ENCODE measurements around the gene ZNF609.

ZNF609 gene

DNA sequence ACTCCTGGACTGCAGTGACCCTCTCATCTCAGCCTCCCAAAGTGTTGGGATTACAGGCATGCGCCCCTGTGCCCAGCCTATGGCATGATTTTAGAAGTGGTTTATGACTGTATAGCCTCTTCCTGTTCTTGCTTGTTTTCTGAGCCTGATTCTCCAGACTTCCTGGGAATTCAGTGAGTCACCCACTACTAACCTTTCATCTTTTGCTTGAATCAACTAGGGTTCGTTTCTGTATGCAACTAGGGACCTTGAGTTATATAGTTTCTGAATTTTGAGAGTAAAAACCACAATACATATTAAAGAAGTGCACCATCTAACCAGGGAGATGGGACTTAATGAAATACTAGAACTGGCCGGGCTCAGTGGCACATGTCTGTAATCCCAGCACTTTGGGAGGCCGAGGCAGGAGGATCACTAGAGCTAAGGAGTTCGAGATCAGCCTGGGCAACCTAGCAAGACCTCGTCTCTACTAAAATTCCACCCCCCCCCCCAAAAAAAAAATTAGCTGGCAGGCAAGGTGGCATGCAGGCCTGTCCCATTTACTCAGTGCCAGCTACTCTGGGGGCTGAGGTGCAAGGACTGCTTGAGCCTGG lies 76.0 kb downstream of the ZNF609 start:
- no peak for DNase-seq (ENCODE audit: low read depth)

DNA sequence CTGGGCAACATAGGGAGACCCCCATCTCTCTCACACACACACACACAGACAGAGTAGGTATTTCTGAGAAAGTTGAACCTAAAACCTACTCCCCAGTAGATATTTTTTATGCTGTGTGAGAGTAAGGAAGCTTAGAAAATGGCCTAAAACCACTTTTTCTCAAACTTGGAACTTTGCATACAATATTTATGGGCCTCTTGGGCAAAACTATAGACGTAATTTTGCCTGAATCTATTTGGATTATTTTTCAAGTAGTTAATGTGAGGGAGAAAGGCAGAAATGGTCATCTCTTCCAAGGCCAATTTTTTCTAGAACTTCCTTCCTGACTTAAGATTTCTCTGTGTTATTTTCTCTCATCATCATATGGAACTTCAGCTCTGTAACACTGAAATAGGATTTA lies 81.7 kb downstream of the ZNF609 start:
- no peak for DNase-seq (ENCODE audit: low read depth)

DNA sequence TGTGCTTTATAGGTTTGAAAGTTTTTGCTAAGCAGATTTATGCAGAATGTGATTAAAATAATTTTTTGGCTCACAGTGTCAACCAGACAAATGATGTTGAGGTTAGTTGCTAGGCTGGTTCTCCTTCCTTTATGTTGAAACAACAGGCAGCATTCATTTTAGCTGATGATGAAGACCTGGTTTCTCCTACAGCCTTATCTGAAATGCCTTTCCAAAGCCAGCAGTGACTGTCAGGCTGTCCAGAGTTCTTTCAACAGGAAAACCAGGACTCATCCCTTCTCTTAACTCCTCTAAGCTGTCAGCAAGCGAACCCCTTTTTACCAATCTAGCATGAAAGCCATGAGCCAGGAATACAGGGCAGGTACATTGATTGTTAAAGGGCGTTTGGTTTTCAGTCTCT lies 84.1 kb downstream of the ZNF609 start:
- DNase-seq (ENCODE audit: low read depth) = no peak

DNA sequence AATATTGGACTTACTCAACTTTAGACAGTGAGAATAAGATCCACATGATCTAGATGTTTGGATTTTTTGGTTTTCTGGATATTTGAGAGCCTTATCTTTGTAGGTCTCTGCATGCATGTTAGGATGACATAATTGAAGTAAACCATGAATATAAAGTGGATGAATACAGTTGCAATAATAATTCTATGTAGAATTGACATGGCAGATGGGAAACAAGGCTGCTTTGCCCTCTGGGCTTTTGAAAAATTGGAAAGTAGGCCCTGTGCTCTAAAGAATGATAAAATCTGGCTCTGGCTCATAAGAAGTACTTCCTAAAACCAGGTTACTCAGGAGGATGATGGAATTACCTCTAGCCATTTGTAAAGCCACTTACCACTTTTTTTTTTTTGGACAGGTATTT lies 86.9 kb downstream of the ZNF609 start:
- no peak for DNase-seq (ENCODE audit: low read depth)

DNA sequence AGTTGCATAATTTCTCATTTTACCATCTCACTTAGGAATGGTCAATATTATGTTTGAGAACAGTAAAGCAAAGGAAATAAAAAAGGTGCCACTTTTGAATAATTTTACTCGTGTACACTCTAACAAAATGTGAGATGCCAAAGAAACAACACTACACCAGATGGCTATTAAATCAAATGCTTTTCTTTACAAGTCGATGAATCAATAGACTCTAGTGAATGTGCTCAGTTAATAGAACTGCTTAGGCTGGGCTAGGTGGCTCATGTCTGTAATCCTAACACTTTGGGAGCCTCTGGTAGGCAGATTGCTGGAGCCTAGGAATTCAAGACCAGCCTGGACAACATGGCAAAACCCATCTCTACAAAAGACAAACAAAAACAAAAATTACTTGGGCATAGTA lies 87.9 kb downstream of the ZNF609 start:
- DNase-seq (ENCODE audit: low read depth) = no peak

DNA sequence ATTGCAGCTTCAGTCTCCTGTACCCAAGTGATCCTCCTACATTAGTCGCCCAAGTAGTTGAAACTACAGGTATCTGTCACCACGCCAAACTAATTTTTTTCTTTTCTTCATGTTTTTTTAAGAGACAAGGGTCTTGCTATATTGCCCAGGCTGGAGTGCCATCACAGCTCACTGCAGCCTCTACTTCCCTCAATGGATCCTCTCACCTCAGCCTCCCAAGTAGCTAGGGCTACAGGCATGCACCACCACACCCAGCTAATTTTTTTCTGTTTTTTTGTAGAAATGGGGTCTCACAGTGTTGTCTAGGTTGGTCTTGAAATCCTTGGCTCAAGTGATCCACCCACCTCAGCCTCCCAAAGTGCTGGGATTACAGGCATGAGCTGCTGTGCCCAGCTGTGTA lies 89.5 kb downstream of the ZNF609 start:
- no peak for DNase-seq (ENCODE audit: low read depth)

DNA sequence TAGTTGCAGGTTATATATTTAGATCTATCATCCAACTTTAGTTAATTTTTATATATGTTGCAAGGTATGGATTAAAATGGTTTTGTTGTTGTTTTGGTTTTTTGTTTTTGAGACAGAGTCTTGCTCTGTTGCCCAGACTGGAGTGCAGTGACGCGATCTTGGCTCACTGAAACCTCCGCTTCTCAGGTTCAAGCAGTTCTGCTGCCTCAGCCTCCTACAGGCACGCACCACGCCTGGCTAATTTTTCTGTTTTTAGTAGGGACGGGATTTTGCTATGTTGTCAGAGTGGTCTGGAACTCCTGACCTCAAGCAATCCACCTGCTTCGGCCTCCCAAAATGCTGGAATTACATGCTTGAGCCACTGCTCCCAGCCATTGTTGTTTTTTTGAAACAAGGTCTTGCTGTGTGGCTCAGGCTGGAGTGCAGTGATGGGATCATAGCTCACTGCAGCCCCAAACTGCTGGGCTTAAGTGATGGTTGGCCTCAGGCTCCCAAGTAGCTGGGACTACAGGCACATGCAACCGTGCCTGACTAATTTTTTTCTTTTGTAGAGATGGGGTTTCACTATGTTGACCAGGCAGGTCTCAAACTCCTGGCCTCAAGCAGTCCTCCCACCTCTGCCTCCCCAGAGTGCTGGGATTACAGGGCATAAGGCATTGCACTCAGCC lies 92.0 kb downstream of the ZNF609 start:
- DNase-seq (ENCODE audit: low read depth) = no peak

DNA sequence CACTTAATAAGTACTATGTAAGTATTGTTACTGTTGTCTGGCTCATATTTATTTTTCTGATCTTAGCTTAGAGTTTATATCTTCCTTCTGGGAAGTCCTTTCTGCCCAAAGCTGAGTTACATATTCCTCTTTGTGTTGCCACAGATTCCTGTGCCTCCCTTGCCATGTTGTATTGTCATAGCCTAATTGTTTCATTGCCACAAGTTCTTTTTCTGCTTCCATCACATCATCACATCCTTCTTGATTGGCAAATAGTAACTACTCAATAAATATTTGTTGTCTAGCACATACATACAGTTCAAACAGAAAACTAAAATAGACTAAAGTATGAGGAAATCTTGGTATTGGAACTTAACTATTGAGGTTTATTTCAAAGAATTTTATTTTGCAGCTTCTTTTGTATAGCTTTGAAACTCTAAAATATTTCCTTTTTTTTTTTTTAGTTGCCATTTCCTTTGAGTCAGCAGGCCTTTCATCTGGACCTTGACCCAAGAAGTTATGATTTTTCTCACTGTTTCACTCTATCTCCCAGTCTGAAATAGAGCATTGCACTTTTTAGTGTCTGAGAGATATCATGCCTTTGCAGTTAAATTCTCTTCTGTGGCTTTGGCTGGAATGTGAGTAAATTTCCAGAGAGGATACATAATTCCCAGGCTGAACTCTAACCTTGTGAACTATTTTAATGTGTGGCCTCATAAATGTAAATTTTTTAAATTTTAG lies 98.2 kb downstream of the ZNF609 start:
- DNase-seq (ENCODE audit: low read depth) = no peak

DNA sequence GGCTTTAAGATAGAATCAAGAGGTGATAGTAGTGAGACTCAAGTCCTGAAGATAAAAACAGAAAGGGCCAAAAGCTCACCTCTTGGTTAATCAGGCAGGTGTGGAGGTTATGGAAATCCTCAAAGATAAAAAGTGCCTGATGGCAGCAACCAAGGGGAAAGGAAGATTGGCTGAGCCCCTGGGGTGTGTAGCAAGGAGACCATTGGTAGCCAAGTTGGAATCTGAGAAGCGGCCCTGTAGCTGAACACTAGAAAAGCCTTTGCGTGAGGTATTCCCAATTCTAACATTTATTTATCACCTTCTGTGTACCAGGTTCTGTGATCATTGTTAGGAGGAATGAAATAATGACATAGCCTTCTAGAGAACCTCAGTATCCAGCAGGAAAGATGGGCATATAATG lies 98.9 kb downstream of the ZNF609 start:
- DNase-seq (ENCODE audit: low read depth) = no peak

DNA sequence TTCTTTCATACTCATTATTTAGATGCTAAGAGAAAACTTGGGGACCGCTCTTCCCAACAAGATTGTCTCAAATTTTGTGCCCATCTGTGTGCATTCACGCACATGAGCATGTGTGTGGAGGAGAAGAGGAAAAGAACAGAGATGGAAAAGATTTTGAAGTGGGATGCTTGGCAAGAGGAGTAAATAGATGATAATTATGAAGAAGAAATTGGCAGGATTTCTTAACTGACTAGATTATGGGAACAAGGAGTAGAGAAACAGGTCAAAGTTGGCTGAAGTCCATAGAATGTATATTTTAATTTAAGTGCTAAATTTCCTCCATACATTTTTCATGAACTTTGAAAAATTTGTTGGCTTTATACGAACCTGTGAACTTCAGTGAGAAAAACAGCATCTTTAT lies 100.1 kb downstream of the ZNF609 start:
- DNase-seq (ENCODE audit: low read depth) = no peak

DNA sequence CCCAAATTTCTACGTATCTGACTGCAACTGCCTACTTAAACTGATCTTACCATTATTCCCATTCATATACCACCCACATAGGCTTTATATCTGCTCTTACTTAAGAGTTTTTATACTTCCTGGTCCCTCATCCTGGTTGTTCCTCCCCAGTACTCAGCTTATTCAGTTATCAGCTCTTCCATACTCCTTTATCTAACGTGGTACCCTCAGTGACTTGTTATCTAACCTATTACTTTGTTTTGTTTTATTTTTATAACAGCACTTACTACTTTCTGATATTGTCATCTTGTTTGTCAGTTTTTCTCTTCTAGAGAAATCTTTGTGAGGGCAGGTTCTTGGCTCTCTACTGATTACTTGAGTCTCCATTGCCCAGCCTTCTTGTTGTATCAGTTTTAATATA lies 100.6 kb downstream of the ZNF609 start:
- DNase-seq (ENCODE audit: low read depth) = no peak

DNA sequence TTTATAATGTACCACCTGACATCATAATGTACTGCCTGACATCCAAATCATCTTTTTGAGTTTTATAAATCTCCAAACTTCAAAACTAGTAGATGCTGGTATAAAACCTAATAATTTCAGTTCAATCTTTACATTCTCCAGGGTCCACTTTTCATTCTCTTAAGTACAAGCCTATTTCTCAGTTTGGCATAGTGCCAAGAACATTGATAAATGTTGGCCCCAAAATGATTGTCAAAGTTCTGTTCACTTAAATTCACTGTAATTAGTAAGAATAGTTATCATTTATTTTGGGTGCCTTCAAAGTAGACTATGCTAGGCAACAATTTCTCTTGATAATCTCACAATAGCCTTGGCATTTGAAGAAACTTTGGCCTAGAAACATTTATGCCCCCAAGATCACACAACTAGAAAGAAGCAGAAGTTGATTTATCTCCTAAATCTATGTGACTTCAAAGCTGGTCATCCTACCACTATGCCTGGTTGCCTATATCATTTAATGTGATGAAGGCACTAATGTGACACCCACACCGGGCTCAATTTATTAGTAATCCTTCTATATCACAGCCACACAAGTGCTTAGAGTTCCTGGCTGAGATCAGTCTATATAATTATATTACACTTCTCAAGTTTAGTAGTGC lies 101.7 kb downstream of the ZNF609 start:
- DNase-seq (ENCODE audit: low read depth) = no peak

DNA sequence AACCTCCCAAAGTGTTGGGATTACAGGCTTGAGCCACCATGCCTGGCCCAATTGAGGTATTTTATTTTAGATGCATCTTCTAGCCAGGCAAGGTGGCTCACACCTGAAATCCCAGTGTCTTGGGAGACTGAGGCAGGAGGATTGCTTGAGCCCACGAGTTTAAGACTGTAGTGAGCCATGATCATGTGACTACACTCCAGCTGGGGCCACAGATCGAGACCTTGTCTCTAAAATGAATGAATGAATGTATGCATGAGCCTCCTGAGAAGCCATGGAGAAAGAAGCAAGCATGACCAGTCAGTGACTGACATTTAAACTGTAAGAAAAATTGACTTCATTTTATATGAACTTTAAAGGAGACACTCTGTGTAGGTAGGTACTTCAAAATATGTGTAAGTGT lies 105.7 kb downstream of the ZNF609 start:
- no peak for DNase-seq (ENCODE audit: low read depth)

DNA sequence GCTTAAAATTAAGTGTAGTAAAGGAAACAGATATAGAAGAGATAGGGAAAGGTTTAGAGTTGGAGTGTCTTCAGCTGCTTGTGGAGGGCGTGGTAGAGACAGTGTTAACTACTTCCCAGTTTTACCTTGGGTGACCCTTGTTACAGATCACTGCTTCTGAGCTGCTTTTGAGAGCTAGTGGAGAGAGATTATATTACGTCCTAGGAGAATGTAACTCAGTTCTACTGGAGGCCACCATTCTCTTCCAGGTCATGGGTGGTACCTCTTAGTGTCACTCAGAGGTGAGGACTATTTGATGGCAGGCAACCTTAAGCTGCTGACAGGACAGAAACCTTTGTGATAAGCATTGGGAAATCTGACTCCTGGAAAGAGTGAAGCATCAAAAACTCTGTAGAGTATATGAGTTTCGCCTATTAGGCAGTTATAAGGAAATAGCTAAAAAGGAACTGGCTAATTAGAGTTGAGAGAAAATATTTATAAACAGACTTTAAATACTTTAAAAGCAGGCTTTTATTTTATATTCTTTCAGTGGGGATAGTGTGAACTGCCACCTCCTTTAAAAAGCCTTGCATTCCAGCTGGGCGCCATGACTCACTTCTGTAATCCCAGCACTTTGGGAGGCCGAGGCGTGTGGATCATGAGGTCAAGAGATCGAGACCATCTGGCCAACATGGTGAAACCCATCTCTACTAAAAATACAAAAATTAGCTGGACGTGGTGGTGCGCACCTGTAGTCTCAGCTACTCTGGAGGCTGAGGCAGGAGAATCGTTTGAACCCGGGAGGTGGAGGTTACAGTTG lies 106.5 kb downstream of the ZNF609 start:
- no peak for DNase-seq (ENCODE audit: low read depth)

DNA sequence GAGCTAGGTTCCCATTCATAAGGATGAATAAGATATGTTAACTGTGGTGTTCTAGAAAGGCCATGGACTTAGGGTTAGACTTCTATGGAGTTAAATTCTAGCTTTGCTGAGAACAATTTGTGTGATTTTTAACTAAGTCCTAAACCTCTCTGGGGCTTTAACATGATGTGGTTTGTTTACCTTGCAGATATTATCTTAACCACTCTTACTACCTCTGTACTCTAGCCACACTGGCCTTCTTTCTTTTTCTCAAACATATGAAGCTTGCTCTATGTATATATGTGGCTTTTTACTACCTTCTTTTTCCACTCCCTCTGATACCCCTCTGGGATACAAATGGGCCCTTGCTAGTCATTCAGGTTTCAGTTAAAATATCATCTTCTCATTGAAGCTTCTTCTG lies 108.4 kb downstream of the ZNF609 start:
- no peak for DNase-seq (ENCODE audit: low read depth)

DNA sequence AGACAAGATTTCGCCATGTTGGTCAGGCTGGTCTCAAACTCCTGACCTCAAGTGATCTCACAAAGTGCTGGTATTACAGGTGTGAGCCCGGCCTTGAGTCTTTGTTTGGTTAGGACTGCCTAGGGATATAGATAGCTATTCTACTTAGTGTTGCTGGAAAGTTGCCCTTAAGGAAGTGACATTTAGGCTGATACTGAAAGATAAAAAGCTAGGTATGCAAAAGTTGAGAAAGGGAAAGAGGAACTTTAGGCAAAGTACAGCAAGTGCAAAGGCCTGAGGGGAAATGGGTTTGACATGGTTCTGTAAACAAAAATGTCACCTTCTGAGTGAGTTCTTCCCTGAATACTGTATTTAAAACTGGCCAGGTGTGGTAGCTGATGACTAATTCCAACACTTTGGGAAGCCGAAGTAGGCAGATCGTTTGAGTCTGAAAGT lies 111.5 kb downstream of the ZNF609 start:
- DNase-seq (ENCODE audit: low read depth) = no peak

DNA sequence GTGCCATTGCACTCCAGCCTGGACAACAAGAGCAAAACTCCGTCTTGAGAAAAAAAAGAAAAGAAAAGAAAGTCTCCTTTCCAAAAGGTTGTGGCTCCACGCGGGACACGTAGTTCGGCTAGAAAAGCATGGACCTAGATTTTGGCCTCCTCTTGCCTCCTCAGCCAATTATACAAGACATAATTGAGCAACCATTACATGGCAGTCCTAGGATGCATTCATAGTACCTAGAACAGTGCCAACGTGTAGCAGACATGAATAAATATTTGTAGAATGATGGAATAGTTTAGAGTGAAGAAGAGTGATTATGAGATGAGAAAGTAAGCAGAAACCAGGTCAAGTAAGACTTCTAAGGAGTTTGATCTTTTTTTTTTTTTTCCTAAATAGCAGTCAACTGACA lies 112.5 kb downstream of the ZNF609 start:
- DNase-seq (ENCODE audit: low read depth) = no peak

DNA sequence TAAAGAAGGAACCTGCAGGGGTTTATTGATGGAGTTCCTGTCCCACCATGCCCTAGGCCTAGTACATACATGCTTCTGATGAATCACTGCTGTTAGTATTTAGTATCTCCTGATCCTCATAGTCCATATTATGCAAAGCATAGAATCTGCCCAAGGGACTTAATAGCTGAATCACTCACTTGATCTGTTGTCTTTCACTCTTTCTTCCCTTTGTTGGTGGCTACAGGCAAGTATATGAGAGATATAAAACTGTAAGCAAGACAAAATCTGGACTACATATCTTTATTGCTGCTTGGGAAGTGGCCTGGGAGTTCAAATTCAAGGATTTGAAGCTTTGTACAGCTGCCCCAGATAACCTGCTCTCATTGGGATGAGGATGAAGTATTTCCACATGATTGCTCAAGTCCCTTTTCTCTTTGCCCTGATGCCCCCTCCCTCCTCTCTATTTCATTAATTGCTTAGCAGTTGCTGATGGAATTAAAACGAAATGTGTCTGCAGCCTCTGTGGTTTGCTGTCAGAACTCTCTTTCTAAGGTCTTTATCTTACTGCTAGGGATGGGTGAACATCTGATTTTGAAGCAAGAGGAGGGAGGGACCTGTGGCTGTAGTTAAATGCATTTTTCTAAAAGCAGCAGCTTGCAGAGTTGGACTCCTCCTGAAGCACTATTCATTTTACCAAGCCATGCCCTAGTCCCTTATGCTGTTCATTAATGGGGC lies 114.1 kb downstream of the ZNF609 start:
- DNase-seq (ENCODE audit: low read depth) = no peak

DNA sequence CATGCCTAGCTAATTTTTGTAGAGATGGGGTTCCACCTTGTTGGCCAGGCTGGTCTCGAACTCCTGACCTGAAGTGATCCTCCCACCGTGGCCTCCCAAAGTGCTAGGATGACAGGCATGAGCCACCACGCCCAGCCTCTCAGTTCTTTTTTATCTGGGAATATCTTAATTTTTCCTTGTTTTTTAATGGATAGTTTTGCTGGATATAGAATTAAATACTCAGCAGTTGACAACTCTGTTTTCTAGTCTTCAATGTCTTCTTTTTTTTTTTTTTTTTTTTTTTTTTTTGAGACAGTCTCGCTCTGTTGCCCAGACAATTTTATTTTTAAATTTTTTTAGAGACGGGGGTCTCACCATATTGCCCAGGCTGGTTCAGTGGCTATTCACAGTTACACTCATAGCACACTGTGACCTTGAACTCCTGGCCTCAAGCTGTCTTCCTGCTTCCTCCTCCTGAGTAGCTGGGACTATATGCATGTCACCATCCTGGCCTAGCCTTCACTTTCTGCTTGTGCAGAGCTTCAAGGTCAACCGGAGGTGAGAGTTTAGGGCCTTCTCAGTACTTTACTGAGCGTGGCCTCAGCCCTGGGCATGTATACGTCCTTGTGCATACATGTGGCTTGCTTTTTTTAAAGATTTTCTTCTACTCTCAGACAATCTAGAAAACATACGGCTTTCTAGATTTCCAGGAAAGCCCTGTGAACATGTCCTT lies 120.5 kb downstream of the ZNF609 start:
- no peak for DNase-seq (ENCODE audit: low read depth)

DNA sequence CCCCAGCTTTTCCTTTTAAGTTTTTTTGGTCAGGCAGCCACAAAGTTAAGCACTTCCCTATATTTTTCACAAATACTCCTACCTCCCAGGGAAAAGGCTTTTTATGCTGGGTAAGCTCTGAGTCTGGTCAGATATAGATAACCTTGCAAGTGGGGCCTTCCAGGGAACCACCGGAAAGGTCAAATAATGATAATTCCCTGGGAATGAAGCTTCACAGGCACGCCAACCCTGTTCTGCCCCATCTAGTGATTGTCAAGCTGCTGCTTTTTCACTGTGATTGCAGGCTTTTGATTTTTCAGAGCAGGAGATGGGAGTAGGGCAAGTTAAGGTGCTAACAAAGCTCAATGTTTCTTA lies 121.0 kb downstream of the ZNF609 start:
- DNase-seq (ENCODE audit: low read depth) = no peak

DNA sequence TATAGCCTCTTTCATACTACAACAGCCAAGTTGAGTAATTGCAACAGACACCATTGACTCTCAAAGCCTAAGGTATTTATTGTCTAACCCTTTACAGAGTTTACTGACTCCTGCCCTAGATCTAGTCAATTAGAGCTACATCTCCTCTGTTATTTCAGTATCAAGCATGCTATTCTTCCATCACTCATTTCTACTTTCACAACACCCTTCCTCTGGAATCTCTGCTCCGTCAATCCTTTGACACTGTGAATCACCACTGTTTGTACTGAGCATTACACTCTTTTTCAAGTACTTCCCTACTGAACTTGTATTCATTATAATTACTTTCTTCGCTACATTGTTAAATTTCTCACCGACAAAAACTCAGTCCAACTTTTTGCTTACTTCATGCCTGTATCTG lies 121.8 kb downstream of the ZNF609 start:
- DNase-seq (ENCODE audit: low read depth) = no peak

All from stimulated activated CD8-positive, alpha-beta memory T cell treated with anti-CD3 and anti-CD28 coated beads, Interleukin-12 subunit alpha, Interleukin-12 subunit beta, amount 100 ng/mL, for 4 hours (primary cell).